Measurements from ENCODE around the gene KCNK4. TPM values are rescaled to one million over a fixed set of nuclear protein-coding genes. Genes with fewer than 3 reads are reported as not detected.

The KCNK4 gene
- total RNA-seq, 1 donor from 2014 or later = 0.52 TPM

GRCh38 chr11:64338716-64339115, 47.6 kb downstream of the KCNK4 start:
- FAIRE-seq (no peak), DNase-seq (ENCODE audit: low read depth) (no peak)
- no peaks in the 10 kb centered on the region for H3K9me3 Mint-ChIP-seq (ENCODE audit: unreplicated experiment)
- H3K27ac Mint-ChIP-seq (ENCODE audit: unreplicated experiment) = no peak overlapping the region
- peaks cover 6% of the 10 kb centered on the region for H3K4me1 Mint-ChIP-seq (ENCODE audit: low read depth, unreplicated experiment)
- H3K9me3 ChIP-seq (ENCODE audit: insufficient read depth, low read depth, low read length) = no peaks in the 10 kb centered on the region
- H3K27me3 ChIP-seq (ENCODE audit: insufficient read depth, low read length) = no peaks in the 10 kb centered on the region
- H3K27ac ChIP-seq (ENCODE audit: low read depth, low read length) = no peak overlapping the region
- H3K36me3 ChIP-seq (ENCODE audit: insufficient read depth, low read length) = no peaks in the 10 kb centered on the region
- H2AFZ ChIP-seq (ENCODE audit: low read depth, low read length) = no peak overlapping the region
- peaks cover 12% of the 10 kb centered on the region for H3K27me3 Mint-ChIP-seq (ENCODE audit: low read depth, unreplicated experiment)
- H3K4me3 Mint-ChIP-seq (ENCODE audit: unreplicated experiment) = no peak overlapping the region
- no peak overlapping the region for H3K4me2 ChIP-seq (ENCODE audit: low read length)
- no peaks in the 10 kb centered on the region for H3K79me2 ChIP-seq (ENCODE audit: insufficient read depth, low read length)
- no peaks in the 10 kb centered on the region for H3K36me3 Mint-ChIP-seq (ENCODE audit: low read depth, unreplicated experiment)
- no peak for TF ChIP-seq CTCF (IDR thresholded peaks at IDR 0.05; ENCODE audit: insufficient read depth, low read depth, low read length)
- no peak for TF ChIP-seq EZH2 (IDR thresholded peaks at IDR 0.05; ENCODE audit: insufficient read depth, low read length)
- no peak overlapping the region for H3K9ac ChIP-seq (ENCODE audit: low read length)
- no peak overlapping the region for H3K4me3 ChIP-seq (ENCODE audit: insufficient read depth, low read depth, low read length)
- H4K20me1 ChIP-seq (ENCODE audit: insufficient read depth, low read length) = no peaks in the 10 kb centered on the region
- H3K4me1 ChIP-seq (ENCODE audit: insufficient read depth, low read length) = peaks cover 12% of the 10 kb centered on the region

GRCh38 chr11:64339286-64339685, 48.2 kb downstream of the KCNK4 start:
- no peak for FAIRE-seq

More at GRCh38 chr11:64339286-64339685, 48.2 kb downstream of the KCNK4 start:
- no peak overlapping the region for H3K27ac ChIP-seq (ENCODE audit: low read depth, low read length)
- H3K36me3 ChIP-seq (ENCODE audit: insufficient read depth, low read length) = no peaks in the 10 kb centered on the region
- DNase-seq (ENCODE audit: low read depth) = no peak
- Mint-ChIP-seq H3K27me3 (ENCODE audit: low read depth, unreplicated experiment) (peaks cover 12% of the 10 kb centered on the region), H3K36me3 (ENCODE audit: low read depth, unreplicated experiment) (no peaks in the 10 kb centered on the region), H3K4me3 (ENCODE audit: unreplicated experiment) (peak overlapping the region; percentile 1), H3K4me1 (ENCODE audit: low read depth, unreplicated experiment) (peaks cover 6% of the 10 kb centered on the region), H3K9me3 (ENCODE audit: unreplicated experiment) (no peaks in the 10 kb centered on the region), H3K27ac (ENCODE audit: unreplicated experiment) (no peak overlapping the region)
- H3K79me2 ChIP-seq (ENCODE audit: insufficient read depth, low read length) = no peaks in the 10 kb centered on the region
- peaks cover 12% of the 10 kb centered on the region for H3K4me1 ChIP-seq (ENCODE audit: insufficient read depth, low read length)
- no peaks in the 10 kb centered on the region for H4K20me1 ChIP-seq (ENCODE audit: insufficient read depth, low read length)
- no peak overlapping the region for H2AFZ ChIP-seq (ENCODE audit: low read depth, low read length)
- H3K4me2 ChIP-seq (ENCODE audit: low read length) = no peak overlapping the region
- no peaks in the 10 kb centered on the region for H3K9me3 ChIP-seq (ENCODE audit: insufficient read depth, low read depth, low read length)
- no peak for TF ChIP-seq EZH2 (IDR thresholded peaks at IDR 0.05; ENCODE audit: insufficient read depth, low read length)
- TF ChIP-seq CTCF (IDR thresholded peaks at IDR 0.05; ENCODE audit: insufficient read depth, low read depth, low read length) = no peak
- no peak overlapping the region for H3K9ac ChIP-seq (ENCODE audit: low read length)
- H3K4me3 ChIP-seq (ENCODE audit: insufficient read depth, low read depth, low read length) = no peak overlapping the region
- H3K27me3 ChIP-seq (ENCODE audit: insufficient read depth, low read length) = no peaks in the 10 kb centered on the region

Data from astrocyte (in vitro differentiated cells and primary cell).